ENCODE data around the gene ASCL2.

ASCL2 gene

GRCh38 chr11:2313051-2313951 lies 42.9 kb upstream of the ASCL2 start:
- Histone ChIP-seq H3K36me3 (ENCODE audit: insufficient read depth, low read depth, low read length) (no peaks in the 10 kb centered on the region), H3K4me3 (ENCODE audit: low read length) (no peak overlapping the region), H3K27me3 (ENCODE audit: insufficient read depth, low read length) (no peaks in the 10 kb centered on the region), H3K4me1 (ENCODE audit: insufficient read depth, low read length) (no peaks in the 10 kb centered on the region), H3K9me3 (ENCODE audit: insufficient read depth, low read depth, low read length) (no peaks in the 10 kb centered on the region), H3K27ac (ENCODE audit: low read length) (no peak overlapping the region), H3K9ac (ENCODE audit: low read depth, low read length) (no peak overlapping the region)

- no peak overlapping the region for H3K4me3 ChIP-seq (ENCODE audit: low read length)
- H3K27ac ChIP-seq (ENCODE audit: low read length) = no peak overlapping the region
- no peak overlapping the region for H3K9ac ChIP-seq (ENCODE audit: low read depth, low read length)
- H3K27me3 ChIP-seq (ENCODE audit: insufficient read depth, low read length) = no peaks in the 10 kb centered on the region
- H3K9me3 ChIP-seq (ENCODE audit: insufficient read depth, low read depth, low read length) = no peaks in the 10 kb centered on the region
- H3K4me1 ChIP-seq (ENCODE audit: insufficient read depth, low read length) = no peaks in the 10 kb centered on the region
- H3K36me3 ChIP-seq (ENCODE audit: insufficient read depth, low read depth, low read length) = no peaks in the 10 kb centered on the region
Observed at GRCh38 chr11:2312232-2313042, 42.0 kb upstream of the ASCL2 start.

- Histone ChIP-seq H3K27ac (ENCODE audit: low read length) (no peak overlapping the region), H3K4me1 (ENCODE audit: insufficient read depth, low read length) (no peaks in the 10 kb centered on the region)
Observed at GRCh38 chr11:2311353-2312133, 41.2 kb upstream of the ASCL2 start.

GRCh38 chr11:2310786-2311352 lies 40.5 kb upstream of the ASCL2 start:
- H3K4me1 ChIP-seq (ENCODE audit: insufficient read depth, low read length) = no peaks in the 10 kb centered on the region
- H3K9me3 ChIP-seq (ENCODE audit: insufficient read depth, low read depth, low read length) = no peaks in the 10 kb centered on the region
- H3K27me3 ChIP-seq (ENCODE audit: insufficient read depth, low read length) = no peaks in the 10 kb centered on the region
- no peak overlapping the region for H3K4me3 ChIP-seq (ENCODE audit: low read length)
- H3K9ac ChIP-seq (ENCODE audit: low read depth, low read length) = no peak overlapping the region
- no peak overlapping the region for H3K27ac ChIP-seq (ENCODE audit: low read length)
- no peaks in the 10 kb centered on the region for H3K36me3 ChIP-seq (ENCODE audit: insufficient read depth, low read depth, low read length)

More at GRCh38 chr11:2311353-2312133, 41.2 kb upstream of the ASCL2 start:
- no peaks in the 10 kb centered on the region for H3K9me3 ChIP-seq (ENCODE audit: insufficient read depth, low read depth, low read length)
- no peak overlapping the region for H3K9ac ChIP-seq (ENCODE audit: low read depth, low read length)
- H3K36me3 ChIP-seq (ENCODE audit: insufficient read depth, low read depth, low read length) = no peaks in the 10 kb centered on the region
- H3K27me3 ChIP-seq (ENCODE audit: insufficient read depth, low read length) = no peaks in the 10 kb centered on the region
- H3K4me3 ChIP-seq (ENCODE audit: low read length) = no peak overlapping the region

GRCh38 chr11:2310073-2310785 lies 39.8 kb upstream of the ASCL2 start:
- no peaks in the 10 kb centered on the region for H3K36me3 ChIP-seq (ENCODE audit: insufficient read depth, low read depth, low read length)
- no peaks in the 10 kb centered on the region for H3K4me1 ChIP-seq (ENCODE audit: insufficient read depth, low read length)
- H3K27me3 ChIP-seq (ENCODE audit: insufficient read depth, low read length) = no peaks in the 10 kb centered on the region
- no peak overlapping the region for H3K4me3 ChIP-seq (ENCODE audit: low read length)
- H3K9ac ChIP-seq (ENCODE audit: low read depth, low read length) = no peak overlapping the region
- H3K27ac ChIP-seq (ENCODE audit: low read length) = no peak overlapping the region
- H3K9me3 ChIP-seq (ENCODE audit: insufficient read depth, low read depth, low read length) = no peaks in the 10 kb centered on the region

GRCh38 chr11:2309251-2310072 lies 39.1 kb upstream of the ASCL2 start:
- Histone ChIP-seq H3K27ac (ENCODE audit: low read length) (no peak overlapping the region), H3K9me3 (ENCODE audit: insufficient read depth, low read depth, low read length) (no peaks in the 10 kb centered on the region), H3K36me3 (ENCODE audit: insufficient read depth, low read depth, low read length) (no peaks in the 10 kb centered on the region), H3K4me3 (ENCODE audit: low read length) (no peak overlapping the region), H3K9ac (ENCODE audit: low read depth, low read length) (no peak overlapping the region), H3K27me3 (ENCODE audit: insufficient read depth, low read length) (no peaks in the 10 kb centered on the region), H3K4me1 (ENCODE audit: insufficient read depth, low read length) (no peaks in the 10 kb centered on the region)

- Histone ChIP-seq H3K9ac (ENCODE audit: low read depth, low read length) (no peak overlapping the region), H3K4me1 (ENCODE audit: insufficient read depth, low read length) (no peaks in the 10 kb centered on the region), H3K9me3 (ENCODE audit: insufficient read depth, low read depth, low read length) (no peaks in the 10 kb centered on the region), H3K36me3 (ENCODE audit: insufficient read depth, low read depth, low read length) (no peaks in the 10 kb centered on the region), H3K27ac (ENCODE audit: low read length) (no peak overlapping the region), H3K4me3 (ENCODE audit: low read length) (no peak overlapping the region), H3K27me3 (ENCODE audit: insufficient read depth, low read length) (no peaks in the 10 kb centered on the region)
Observed at GRCh38 chr11:2308713-2309112, 38.3 kb upstream of the ASCL2 start.

- Histone ChIP-seq H3K27me3 (ENCODE audit: insufficient read depth, low read length) (no peaks in the 10 kb centered on the region), H3K27ac (ENCODE audit: low read length) (no peak overlapping the region), H3K9me3 (ENCODE audit: insufficient read depth, low read depth, low read length) (no peaks in the 10 kb centered on the region), H3K36me3 (ENCODE audit: insufficient read depth, low read depth, low read length) (no peaks in the 10 kb centered on the region), H3K9ac (ENCODE audit: low read depth, low read length) (no peak overlapping the region), H3K4me1 (ENCODE audit: insufficient read depth, low read length) (no peaks in the 10 kb centered on the region), H3K4me3 (ENCODE audit: low read length) (no peak overlapping the region)
Observed at GRCh38 chr11:2307501-2308331, 37.3 kb upstream of the ASCL2 start.

- H3K9ac ChIP-seq (ENCODE audit: low read depth, low read length) = no peak overlapping the region
- H3K27me3 ChIP-seq (ENCODE audit: insufficient read depth, low read length) = no peaks in the 10 kb centered on the region
- H3K36me3 ChIP-seq (ENCODE audit: insufficient read depth, low read depth, low read length) = no peaks in the 10 kb centered on the region
- no peak overlapping the region for H3K27ac ChIP-seq (ENCODE audit: low read length)
- H3K9me3 ChIP-seq (ENCODE audit: insufficient read depth, low read depth, low read length) = no peaks in the 10 kb centered on the region
- no peaks in the 10 kb centered on the region for H3K4me1 ChIP-seq (ENCODE audit: insufficient read depth, low read length)
- no peak overlapping the region for H3K4me3 ChIP-seq (ENCODE audit: low read length)
Observed at GRCh38 chr11:2306877-2307500, 36.6 kb upstream of the ASCL2 start.

Data from iPS-20b (cell line).